ENCODE results near the gene PIERCE2.

DNA sequence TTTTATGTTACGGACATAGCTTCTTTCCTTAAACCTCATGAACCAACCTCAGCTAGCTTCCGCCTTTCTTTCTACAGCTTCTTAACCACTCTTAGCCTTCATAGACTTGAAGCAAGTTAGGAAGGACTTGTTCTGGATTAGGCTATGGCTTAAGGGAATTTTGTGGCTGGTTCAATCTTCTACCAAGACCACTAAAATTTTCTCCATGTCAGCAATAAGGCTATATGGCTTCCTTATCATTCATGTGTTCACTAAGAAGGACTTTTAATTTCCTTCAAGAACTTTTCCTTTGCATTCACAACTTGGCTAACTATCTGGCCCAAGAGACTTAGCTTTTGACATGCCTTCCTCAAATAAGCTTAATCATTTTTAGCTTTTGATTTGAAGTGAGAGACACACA, 24.6 kb upstream of the PIERCE2 start:
- TF ChIP-seq, protein P1, sequence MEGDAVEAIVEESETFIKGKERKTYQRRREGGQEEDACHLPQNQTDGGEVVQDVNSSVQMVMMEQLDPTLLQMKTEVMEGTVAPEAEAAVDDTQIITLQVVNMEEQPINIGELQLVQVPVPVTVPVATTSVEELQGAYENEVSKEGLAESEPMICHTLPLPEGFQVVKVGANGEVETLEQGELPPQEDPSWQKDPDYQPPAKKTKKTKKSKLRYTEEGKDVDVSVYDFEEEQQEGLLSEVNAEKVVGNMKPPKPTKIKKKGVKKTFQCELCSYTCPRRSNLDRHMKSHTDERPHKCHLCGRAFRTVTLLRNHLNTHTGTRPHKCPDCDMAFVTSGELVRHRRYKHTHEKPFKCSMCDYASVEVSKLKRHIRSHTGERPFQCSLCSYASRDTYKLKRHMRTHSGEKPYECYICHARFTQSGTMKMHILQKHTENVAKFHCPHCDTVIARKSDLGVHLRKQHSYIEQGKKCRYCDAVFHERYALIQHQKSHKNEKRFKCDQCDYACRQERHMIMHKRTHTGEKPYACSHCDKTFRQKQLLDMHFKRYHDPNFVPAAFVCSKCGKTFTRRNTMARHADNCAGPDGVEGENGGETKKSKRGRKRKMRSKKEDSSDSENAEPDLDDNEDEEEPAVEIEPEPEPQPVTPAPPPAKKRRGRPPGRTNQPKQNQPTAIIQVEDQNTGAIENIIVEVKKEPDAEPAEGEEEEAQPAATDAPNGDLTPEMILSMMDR (IDR thresholded peaks at IDR 0.05; ENCODE audit: low read length): no peak
- TF ChIP-seq EZH2 (IDR thresholded peaks at IDR 0.05; ENCODE audit: borderline replicate concordance, low read length): no peak
